HEK293 (cell line): Measurements from ENCODE around the gene RNH1.

Experiments used
- BCL11B ChIP-seq: fragments of 450-650 bp; formaldehyde crosslinking; IDR thresholded peaks from 2 replicates; pipeline ENCODE4 v1.5.1; 2016; ENCODE audit warnings: low read depth, missing biosample characterization, missing genetic modification characterization
- GLI4 ChIP-seq: fragments of 450-650 bp; formaldehyde crosslinking; IDR thresholded peaks from 2 replicates; pipeline ENCODE4 v1.5.1; 2016; ENCODE audit warnings: missing biosample characterization, missing genetic modification characterization
- GLIS2 ChIP-seq: fragments of 450-650 bp; formaldehyde crosslinking; IDR thresholded peaks from 2 replicates; pipeline ENCODE4 v1.5.1; 2016; ENCODE audit warnings: missing biosample characterization, missing genetic modification characterization
- HIC1 ChIP-seq: fragments of 450-650 bp; formaldehyde crosslinking; IDR thresholded peaks from 2 replicates; pipeline ENCODE4 v1.5.1; 2016; ENCODE audit warnings: missing biosample characterization, missing genetic modification characterization
- IKZF3 ChIP-seq: fragments of 450-650 bp; IDR thresholded peaks from 2 replicates; pipeline ENCODE4 v1.5.0; 2018; ENCODE audit warnings: missing biosample characterization, mild to moderate bottlenecking, missing genetic modification characterization, moderate library complexity
- INSM2 ChIP-seq: fragments of 450-650 bp; formaldehyde crosslinking; IDR thresholded peaks from 2 replicates; pipeline ENCODE4 v1.5.1; 2016; ENCODE audit warnings: missing biosample characterization, missing genetic modification characterization
- KLF10 ChIP-seq: fragments of 450-650 bp; IDR thresholded peaks from 2 replicates; pipeline ENCODE4 v1.5.1; 2018; ENCODE audit warnings: missing biosample characterization, mild to moderate bottlenecking, missing genetic modification characterization
- SCRT2 ChIP-seq: fragments of 450-650 bp; formaldehyde crosslinking; IDR thresholded peaks from 2 replicates; pipeline ENCODE4 v1.5.1; 2016; ENCODE audit warnings: missing biosample characterization, missing genetic modification characterization
- SP2 ChIP-seq: fragments of 450-650 bp; formaldehyde crosslinking; IDR thresholded peaks from 2 replicates; pipeline ENCODE4 v1.5.1; 2016; ENCODE audit warnings: missing biosample characterization, missing genetic modification characterization
- SP7 ChIP-seq: fragments of 450-650 bp; formaldehyde crosslinking; IDR thresholded peaks from 2 replicates; pipeline ENCODE4 v1.5.1; 2016; ENCODE audit warnings: missing biosample characterization, missing genetic modification characterization
- WT1 ChIP-seq: fragments of 450-650 bp; formaldehyde crosslinking; IDR thresholded peaks from 2 replicates; pipeline ENCODE4 v1.5.1; 2016; ENCODE audit warnings: missing biosample characterization, missing genetic modification characterization
- ZBTB1 ChIP-seq: fragments of 450-650 bp; formaldehyde crosslinking; IDR thresholded peaks from 2 replicates; pipeline ENCODE4 v1.5.1; 2016; ENCODE audit warnings: missing biosample characterization, missing genetic modification characterization
- ZBTB11 ChIP-seq: fragments of 450-650 bp; formaldehyde crosslinking; conservative IDR thresholded peaks from 2 replicates; pipeline ENCODE4 v1.5.1; 2016; ENCODE audit warnings: low read depth, missing biosample characterization, missing genetic modification characterization
- ZFP3 ChIP-seq: fragments of 450-650 bp; formaldehyde crosslinking; IDR thresholded peaks from 2 replicates; pipeline ENCODE4 v1.5.1; 2016; ENCODE audit warnings: low read depth, missing biosample characterization, missing genetic modification characterization
- ZNF114 ChIP-seq: fragments of 450-650 bp; formaldehyde crosslinking; IDR thresholded peaks from 2 replicates; pipeline ENCODE4 v1.5.0; 2017; ENCODE audit warnings: missing biosample characterization, missing genetic modification characterization
- ZNF132 ChIP-seq: fragments of 450-650 bp; formaldehyde crosslinking; IDR thresholded peaks from 2 replicates; pipeline ENCODE4 v1.5.1; 2017; ENCODE audit warnings: missing biosample characterization, missing genetic modification characterization, borderline replicate concordance
- ZNF133 ChIP-seq: fragments of 450-650 bp; formaldehyde crosslinking; IDR thresholded peaks from 2 replicates; pipeline ENCODE4 v1.5.1; 2016; ENCODE audit warnings: missing biosample characterization, missing genetic modification characterization
- ZNF155 ChIP-seq: fragments of 450-650 bp; formaldehyde crosslinking; IDR thresholded peaks from 2 replicates; pipeline ENCODE4 v1.5.1; 2016; ENCODE audit warnings: missing biosample characterization, missing genetic modification characterization
- ZNF266 ChIP-seq: fragments of 450-650 bp; formaldehyde crosslinking; IDR thresholded peaks from 2 replicates; pipeline ENCODE4 v1.5.1; 2016; ENCODE audit warnings: missing biosample characterization, missing genetic modification characterization, low read depth
- ZNF324 ChIP-seq: fragments of 450-650 bp; formaldehyde crosslinking; IDR thresholded peaks from 2 replicates; pipeline ENCODE4 v1.5.1; 2016; ENCODE audit warnings: missing biosample characterization, missing genetic modification characterization
- ZNF341 ChIP-seq: fragments of 450-650 bp; formaldehyde crosslinking; IDR thresholded peaks from 2 replicates; pipeline ENCODE4; 2016; ENCODE audit warnings: low read depth, missing biosample characterization, missing genetic modification characterization
- ZNF354C ChIP-seq: fragments of 450-650 bp; formaldehyde crosslinking; IDR thresholded peaks from 2 replicates; pipeline ENCODE4 v1.5.1; 2016; ENCODE audit warnings: missing biosample characterization, missing genetic modification characterization, low read depth, borderline replicate concordance
- ZNF366 ChIP-seq: fragments of 450-650 bp; formaldehyde crosslinking; conservative IDR thresholded peaks from 2 replicates; pipeline ENCODE4 v1.5.1; 2016; ENCODE audit warnings: missing biosample characterization, missing genetic modification characterization
- ZNF394 ChIP-seq: fragments of 450-650 bp; formaldehyde crosslinking; IDR thresholded peaks from 2 replicates; pipeline ENCODE4 v1.5.1; 2016; ENCODE audit warnings: missing biosample characterization, missing genetic modification characterization, mild to moderate bottlenecking, moderate library complexity, borderline replicate concordance
- ZNF404 ChIP-seq: fragments of 450-650 bp; formaldehyde crosslinking; IDR thresholded peaks from 2 replicates; pipeline ENCODE4 v1.5.1; 2017; ENCODE audit warnings: missing biosample characterization, missing genetic modification characterization
- ZNF416 ChIP-seq: fragments of 450-650 bp; formaldehyde crosslinking; IDR thresholded peaks from 2 replicates; pipeline ENCODE4 v1.5.1; 2016; ENCODE audit warnings: missing biosample characterization, missing genetic modification characterization
- ZNF423 ChIP-seq: fragments of 450-650 bp; formaldehyde crosslinking; IDR thresholded peaks from 2 replicates; pipeline ENCODE4 v1.5.1; 2016; ENCODE audit warnings: missing biosample characterization, missing genetic modification characterization
- ZNF514 ChIP-seq: fragments of 450-650 bp; formaldehyde crosslinking; IDR thresholded peaks from 2 replicates; pipeline ENCODE4 v1.5.1; 2016; ENCODE audit warnings: missing biosample characterization, missing genetic modification characterization
- ZNF610 ChIP-seq: fragments of 450-650 bp; formaldehyde crosslinking; IDR thresholded peaks from 2 replicates; pipeline ENCODE4 v1.5.1; 2016; ENCODE audit warnings: missing biosample characterization, missing genetic modification characterization, borderline replicate concordance
- ZNF623 ChIP-seq: fragments of 450-650 bp; formaldehyde crosslinking; IDR thresholded peaks from 2 replicates; pipeline ENCODE4 v1.5.1; 2016; ENCODE audit warnings: missing biosample characterization, missing genetic modification characterization
- ZNF624 ChIP-seq: fragments of 450-650 bp; formaldehyde crosslinking; IDR thresholded peaks from 2 replicates; pipeline ENCODE4 v1.5.1; 2017; ENCODE audit warnings: missing biosample characterization, missing genetic modification characterization
- ZNF777 ChIP-seq: fragments of 450-650 bp; formaldehyde crosslinking; IDR thresholded peaks from 2 replicates; pipeline ENCODE4 v1.5.1; 2017; ENCODE audit warnings: missing biosample characterization, missing genetic modification characterization, borderline replicate concordance
- ZNF837 ChIP-seq: fragments of 450-650 bp; formaldehyde crosslinking; IDR thresholded peaks from 2 replicates; pipeline ENCODE4 v1.5.1; 2016; ENCODE audit warnings: missing biosample characterization, missing genetic modification characterization
- ZSCAN4 ChIP-seq: fragments of 450-650 bp; formaldehyde crosslinking; IDR thresholded peaks from 2 replicates; pipeline ENCODE4 v1.5.1; 2017; ENCODE audit warnings: missing biosample characterization, missing genetic modification characterization

RNH1 gene

GRCh38 chr11:447923-448731 is 58.9 kb downstream of the RNH1 start (continued):
- TF ChIP-seq ZSCAN4 (tag by site-specific recombination) (no peak), HIC1 (tag by site-specific recombination) (peak; percentile 62; the same call in 1 of the 2 replicates), ZNF423 (peak; percentile 67; the same call in 1 of the 2 replicates), ZNF133 (tag by site-specific recombination) (no peak), ZFP3 (tag by site-specific recombination) (no peak), ZNF394 (0 out of 2 replicates have a peak, but pooled peaks have one; percentile 49), ZNF354C (tag by site-specific recombination) (no peak), ZNF324 (tag by site-specific recombination) (no peak), SP7 (tag by site-specific recombination) (peak; percentile 73), ZNF114 (tag by site-specific recombination) (no peak), ZNF610 (tag by site-specific recombination) (no peak), ZNF623 (tag by site-specific recombination) (no peak), BCL11B (tag by site-specific recombination) (no peak), ZNF341 (tag by site-specific recombination) (no peak), ZNF266 (tag by site-specific recombination) (no peak), GLI4 (tag by site-specific recombination) (no peak), ZNF514 (no peak), KLF10 (tag by site-specific recombination) (peak; percentile 86), INSM2 (tag by site-specific recombination) (no peak), ZNF404 (tag by site-specific recombination) (no peak), ZNF155 (tag by site-specific recombination) (no peak), WT1 (tag by site-specific recombination) (no peak), SP2 (peak; percentile 81), ZNF837 (no peak), ZNF132 (tag by site-specific recombination) (no peak), ZBTB11 (tag by site-specific recombination) (peak; percentile 62), IKZF3 (tag by site-specific recombination) (peak; percentile 82), SCRT2 (tag by site-specific recombination) (no peak), GLIS2 (tag by site-specific recombination) (peak; percentile 97), ZNF366 (no peak), ZBTB1 (tag by site-specific recombination) (no peak), ZNF624 (tag by site-specific recombination) (no peak), ZNF416 (tag by site-specific recombination) (no peak), ZNF777 (no peak)
